Right renal cortex interstitium (tissue), 3 donors: Measurements from ENCODE around the gene BCL2L11. TPM values are rescaled to one million over a fixed set of nuclear protein-coding genes. Genes with fewer than 3 reads are reported as not detected.

Experiments used
- DNase-seq, 3 donors: peaks; one replicate each; pipeline ENCODE4 v3.0.0-alpha.2; 2013; ENCODE audit warnings: low read depth in 3 of 3, low spot score in 2 of 3
- polyA plus RNA-seq, 3 donors: library from polyadenylated mRNA; unstranded; fragments of 120-200 nt; gene quantifications; one replicate each; pipeline ENCODE4 v1.2.1, GENCODE V29; 2013; ENCODE audit not compliant: insufficient read length in 3 of 3

Gene BCL2L11
- polyA plus RNA-seq, 3 donors: 16.1 to 19.3 (median 17.8) TPM

- DNase-seq: peak in 2 of 3 donors; percentile 23 to 29
These were observed 2.9 kb upstream of the BCL2L11 start for GRCh38 chr2:111117598-111118480.

- DNase-seq: peak in 2 of 3 donors; percentile 9 to 15
These were observed 2.2 kb upstream of the BCL2L11 start for GRCh38 chr2:111118481-111118980.

GRCh38 chr2:111118981-111119821 is 1.5 kb upstream of the BCL2L11 start:
- peak in 2 of 3 donors; percentile 15 to 23 for DNase-seq

GRCh38 chr2:111119822-111120252 is 877 bp upstream of the BCL2L11 start:
- DNase-seq: peak in 1 of 3 donors; percentile 13

- DNase-seq: peak in 2 of 3 donors; percentile 32 to 54
These were observed 514 bp downstream of the BCL2L11 start for GRCh38 chr2:111121028-111121827.

GRCh38 chr2:111121828-111122630 is 1.3 kb downstream of the BCL2L11 start:
- peak in 2 of 3 donors; percentile 72 to 79 for DNase-seq

GRCh38 chr2:111122631-111123421 is 2.1 kb downstream of the BCL2L11 start:
- DNase-seq: peak in 2 of 3 donors; percentile 47 to 49

- no peak for DNase-seq
These were observed 3.0 kb downstream of the BCL2L11 start for GRCh38 chr2:111123751-111124150.

GRCh38 chr2:111126581-111126980 is 5.9 kb downstream of the BCL2L11 start:
- no peak for DNase-seq

GRCh38 chr2:111127351-111127750 is 6.6 kb downstream of the BCL2L11 start:
- DNase-seq: no peak

GRCh38 chr2:111128096-111128495 is 7.4 kb downstream of the BCL2L11 start:
- no peak for DNase-seq

GRCh38 chr2:111133603-111134002 is 12.9 kb downstream of the BCL2L11 start:
- no peak for DNase-seq

- no peak for DNase-seq
These were observed 13.3 kb downstream of the BCL2L11 start for GRCh38 chr2:111134055-111134454.

GRCh38 chr2:111135237-111135909 is 14.7 kb downstream of the BCL2L11 start:
- DNase-seq: no peak

GRCh38 chr2:111135910-111136297 is 15.2 kb downstream of the BCL2L11 start:
- no peak for DNase-seq

- no peak for DNase-seq
These were observed 18.1 kb downstream of the BCL2L11 start for GRCh38 chr2:111138839-111139238.

GRCh38 chr2:111139637-111140317 is 19.1 kb downstream of the BCL2L11 start:
- DNase-seq: no peak

- DNase-seq: no peak
These were observed 20.1 kb downstream of the BCL2L11 start for GRCh38 chr2:111140815-111141214.
